Posterior cingulate gyrus (tissue), 11 donors: ENCODE results near the gene COPS7A.

Experiments
- DNase-seq, 10 donors: peaks; one replicate each; pipeline versions ENCODE4 v3.0.0 to v3.0.0-alpha.2; 2020 to 2021; ENCODE audit warnings: mixed read lengths in 3 of 10
- intact Hi-C: fragments of 100-400 bp; cut with DNase I; formaldehyde crosslinking; loops from one replicate; pipeline ENCODE4 v1.15.1; 2023

Gene COPS7A

DNA sequence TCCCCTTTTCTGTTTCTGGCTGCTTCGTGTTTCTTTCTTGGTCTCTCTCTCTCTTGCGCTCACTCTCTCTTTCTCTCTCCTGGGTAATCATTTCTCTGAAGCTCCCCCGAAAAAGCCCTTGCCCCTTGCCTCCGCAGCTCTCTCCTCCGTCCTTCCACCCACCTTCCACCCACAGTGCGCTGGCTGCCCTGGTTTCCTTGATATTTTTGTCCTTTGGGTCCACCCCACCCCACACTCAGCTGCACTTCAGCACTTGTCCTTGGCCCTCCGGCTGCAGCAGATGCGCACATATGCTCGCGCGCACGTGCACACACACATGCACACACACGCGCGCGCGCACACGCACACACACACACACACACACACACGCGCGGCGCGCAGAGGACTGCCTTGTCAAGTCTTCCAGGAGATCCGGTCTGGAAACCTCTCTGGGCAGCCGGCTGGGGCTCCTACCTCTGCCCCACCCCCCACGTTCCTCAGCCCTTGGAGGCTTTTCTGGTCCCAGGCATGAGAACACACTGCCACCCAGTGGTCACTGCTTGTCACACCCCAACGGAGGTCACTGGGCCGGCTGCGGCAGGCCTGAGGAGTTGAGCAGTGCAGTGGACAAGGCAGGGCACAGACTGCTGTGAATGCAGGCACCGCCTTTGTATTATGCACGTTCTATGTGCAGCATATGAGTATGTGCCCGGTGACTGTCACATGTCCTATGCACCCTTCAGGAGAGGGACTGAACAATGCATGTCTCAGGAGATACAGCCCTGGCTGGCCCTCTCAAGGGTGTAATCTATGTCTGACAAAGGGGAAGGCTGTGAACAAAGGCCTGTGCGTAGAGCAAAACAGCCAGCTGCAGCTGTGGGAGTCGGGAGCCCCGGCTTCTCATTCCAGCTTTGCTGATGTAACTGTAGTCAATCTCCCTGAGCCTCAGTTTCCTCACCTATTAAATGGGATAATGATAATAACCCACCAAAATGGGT lies 55.0 kb downstream of the COPS7A start:
- peak; percentile 83 to 98 (median 93) for DNase-seq
- intact Hi-C loops: loop anchor here (1.0 to 5.0 kb wide), 2 partner anchors 26 to 42 kb away; partner anchors contain the start of gene MLF2

DNA sequence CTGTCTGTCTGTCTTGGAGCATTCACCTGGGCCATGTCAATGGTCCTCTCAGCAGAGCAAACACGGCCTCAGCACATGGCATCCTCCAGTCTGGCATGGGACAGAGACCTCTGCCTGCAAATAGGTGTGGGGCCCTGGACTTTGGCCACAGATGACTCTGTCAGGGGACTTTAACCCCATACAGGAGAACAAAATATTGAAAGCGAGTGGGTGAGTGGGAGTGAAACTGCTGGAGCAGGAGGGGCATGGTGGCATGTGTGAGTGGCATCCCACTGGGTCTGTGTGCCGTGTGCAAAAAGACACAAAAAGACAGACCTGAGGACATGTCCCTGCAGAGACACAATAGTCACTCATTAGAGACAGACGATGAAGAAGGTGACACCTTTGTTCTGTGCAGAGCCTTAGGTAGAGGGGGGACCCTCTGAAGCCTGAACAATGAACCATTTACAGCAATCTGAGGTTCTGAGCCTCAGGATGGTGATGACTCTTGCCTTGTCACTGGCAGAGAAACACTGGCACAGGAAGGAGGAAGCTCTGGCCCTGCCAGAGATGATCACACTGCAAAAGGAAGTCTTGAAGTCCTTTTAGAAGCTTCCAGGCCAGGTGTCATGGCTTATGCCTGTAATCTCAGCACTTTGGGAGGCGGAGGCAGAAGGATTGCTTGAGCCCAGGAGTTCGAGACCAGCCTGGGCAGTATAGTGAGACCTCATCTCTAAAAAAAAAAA lies 56.0 kb downstream of the COPS7A start:
- no peak for DNase-seq
- intact Hi-C loops: loop anchor here (1.0 to 5.0 kb wide), 2 partner anchors 27 to 43 kb away; partner anchors contain the start of gene MLF2

DNA sequence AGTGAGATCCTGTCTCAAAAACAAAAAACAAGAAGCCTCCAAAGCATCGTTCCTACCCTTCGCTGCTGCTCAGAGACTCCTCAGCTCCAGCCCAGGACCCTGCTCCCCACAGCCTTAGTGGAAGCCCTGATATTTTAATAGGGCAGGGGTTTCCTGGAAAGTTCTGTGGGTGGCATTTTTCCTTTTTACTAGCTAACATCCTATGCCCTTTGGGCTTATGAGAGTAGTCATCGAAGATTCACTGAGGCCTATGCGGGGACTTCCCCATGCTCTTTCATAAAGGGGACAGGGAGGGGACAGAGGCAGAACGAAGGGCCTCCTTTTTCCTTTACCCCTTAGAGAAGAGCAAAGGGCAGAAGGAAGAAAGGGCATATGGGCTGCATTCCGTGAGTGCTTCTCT lies 56.7 kb downstream of the COPS7A start:
- intact Hi-C loops: no loop called here
- DNase-seq: peak in 1 of 10 donors; percentile 1
